ENCODE results near the gene QPRT.
A peak's percentile ranks its signal among the peaks of the same experiment; 100 is the strongest.
"Not testable (repeated sequence)": the region's sequence is repeated elsewhere in the genome, so short reads cannot be mapped to it uniquely, and the experiment has no call there.

The QPRT gene

DNA sequence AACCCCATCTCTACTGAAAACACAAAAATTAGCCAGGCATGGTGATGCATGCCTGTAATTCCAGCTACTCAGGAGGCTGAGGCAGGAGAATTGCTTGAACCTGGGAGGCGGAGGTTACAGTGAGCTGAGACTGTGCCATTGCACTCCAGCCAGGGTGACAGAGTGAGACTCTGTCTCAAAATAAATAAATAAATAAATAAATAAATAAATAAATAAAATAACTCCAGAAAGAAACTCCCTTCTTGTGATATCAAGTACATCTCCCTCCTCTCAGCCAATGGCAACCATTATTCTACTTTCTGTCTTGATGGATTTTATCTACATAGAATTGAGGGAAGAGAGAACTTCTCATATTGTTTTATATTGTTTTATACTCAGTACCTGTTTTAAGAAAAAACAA, 28.2 kb downstream of the QPRT start:
- not testable (repeated sequence) for H3K9me3 ChIP-seq (ENCODE audit: control insufficient read depth, insufficient read depth, low read length); H3K4me3 ChIP-seq (ENCODE audit: low read depth, low read length); H3K9ac ChIP-seq (ENCODE audit: low read depth, low read length); H3K4me1 ChIP-seq (ENCODE audit: control insufficient read depth, insufficient read depth, low read length); H3K27me3 ChIP-seq (ENCODE audit: control insufficient read depth, insufficient read depth, low read length); H3K27ac ChIP-seq (ENCODE audit: low read depth, low read length)
- peaks cover 15% of the 10 kb centered on the region for H3K36me3 ChIP-seq (ENCODE audit: control insufficient read depth, insufficient read depth, low read length)

DNA sequence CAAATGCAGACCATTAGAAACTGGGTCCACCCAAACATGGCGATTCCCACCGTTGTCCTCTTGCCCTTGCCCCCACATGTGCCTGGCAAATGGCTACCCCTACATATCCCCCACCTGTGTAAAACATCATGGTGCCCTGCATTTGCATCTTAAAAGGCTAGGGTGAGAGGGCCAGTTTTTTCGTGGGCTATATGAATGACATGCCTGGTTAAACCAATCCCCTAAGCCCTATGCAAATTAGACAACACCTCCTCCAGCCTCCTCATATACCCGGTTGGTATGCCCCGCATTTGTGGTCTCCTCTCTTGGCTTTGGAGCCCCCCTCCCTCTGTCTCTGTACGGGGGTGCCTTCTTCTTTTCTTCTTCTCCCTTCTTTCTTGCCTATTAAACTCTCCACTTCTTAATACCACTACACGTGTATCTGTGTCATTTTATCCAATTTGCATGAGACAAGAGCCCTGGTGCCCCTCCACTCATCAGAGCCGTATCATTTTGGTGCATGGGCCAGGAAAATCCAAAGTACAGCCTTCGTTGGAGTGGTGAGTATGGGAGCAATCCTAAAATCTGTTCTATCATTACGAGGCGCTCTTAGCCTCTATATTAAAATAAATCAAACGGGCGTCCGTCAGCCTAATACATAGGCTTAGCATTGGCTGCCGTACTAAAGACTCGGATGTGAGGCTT, 30.1 kb downstream of the QPRT start:
- H3K9me3 ChIP-seq (ENCODE audit: control insufficient read depth, insufficient read depth, low read length) = no peaks in the 10 kb centered on the region
- H3K36me3 ChIP-seq (ENCODE audit: control insufficient read depth, insufficient read depth, low read length) = peaks cover 27% of the 10 kb centered on the region
- H3K27me3 ChIP-seq (ENCODE audit: control insufficient read depth, insufficient read depth, low read length) = no peaks in the 10 kb centered on the region
- H3K4me3 ChIP-seq (ENCODE audit: low read depth, low read length) = peak overlapping the region; percentile 79
- peak overlapping the region; percentile 94 for H3K9ac ChIP-seq (ENCODE audit: low read depth, low read length)
- peak overlapping the region; percentile 97 for H3K27ac ChIP-seq (ENCODE audit: low read depth, low read length)
- H3K4me1 ChIP-seq (ENCODE audit: control insufficient read depth, insufficient read depth, low read length) = peaks cover 10% of the 10 kb centered on the region

DNA sequence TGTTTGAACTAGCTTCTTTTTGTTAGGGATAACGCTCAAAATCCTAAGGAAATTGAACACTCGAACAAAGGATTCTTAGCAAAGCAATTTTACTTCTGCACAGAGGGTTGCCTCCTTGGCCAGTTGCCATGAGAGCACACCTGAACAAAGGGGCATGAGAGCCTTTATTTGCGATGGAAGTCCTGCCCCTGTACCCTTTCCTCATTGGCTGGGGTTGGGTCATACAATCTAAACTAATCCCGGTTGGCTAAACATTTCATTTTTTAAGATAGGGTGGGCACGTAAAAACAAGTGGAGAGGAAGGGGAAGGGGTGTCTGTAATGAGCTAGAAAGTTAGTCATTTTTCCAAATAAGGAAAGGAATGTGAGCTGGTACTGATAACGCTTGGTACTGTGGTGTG, 30.7 kb downstream of the QPRT start:
- H3K4me3 ChIP-seq (ENCODE audit: low read depth, low read length) = peak overlapping the region; percentile 79
- H3K27ac ChIP-seq (ENCODE audit: low read depth, low read length) = peak overlapping the region; percentile 97
- peak overlapping the region; percentile 94 for H3K9ac ChIP-seq (ENCODE audit: low read depth, low read length)

DNA sequence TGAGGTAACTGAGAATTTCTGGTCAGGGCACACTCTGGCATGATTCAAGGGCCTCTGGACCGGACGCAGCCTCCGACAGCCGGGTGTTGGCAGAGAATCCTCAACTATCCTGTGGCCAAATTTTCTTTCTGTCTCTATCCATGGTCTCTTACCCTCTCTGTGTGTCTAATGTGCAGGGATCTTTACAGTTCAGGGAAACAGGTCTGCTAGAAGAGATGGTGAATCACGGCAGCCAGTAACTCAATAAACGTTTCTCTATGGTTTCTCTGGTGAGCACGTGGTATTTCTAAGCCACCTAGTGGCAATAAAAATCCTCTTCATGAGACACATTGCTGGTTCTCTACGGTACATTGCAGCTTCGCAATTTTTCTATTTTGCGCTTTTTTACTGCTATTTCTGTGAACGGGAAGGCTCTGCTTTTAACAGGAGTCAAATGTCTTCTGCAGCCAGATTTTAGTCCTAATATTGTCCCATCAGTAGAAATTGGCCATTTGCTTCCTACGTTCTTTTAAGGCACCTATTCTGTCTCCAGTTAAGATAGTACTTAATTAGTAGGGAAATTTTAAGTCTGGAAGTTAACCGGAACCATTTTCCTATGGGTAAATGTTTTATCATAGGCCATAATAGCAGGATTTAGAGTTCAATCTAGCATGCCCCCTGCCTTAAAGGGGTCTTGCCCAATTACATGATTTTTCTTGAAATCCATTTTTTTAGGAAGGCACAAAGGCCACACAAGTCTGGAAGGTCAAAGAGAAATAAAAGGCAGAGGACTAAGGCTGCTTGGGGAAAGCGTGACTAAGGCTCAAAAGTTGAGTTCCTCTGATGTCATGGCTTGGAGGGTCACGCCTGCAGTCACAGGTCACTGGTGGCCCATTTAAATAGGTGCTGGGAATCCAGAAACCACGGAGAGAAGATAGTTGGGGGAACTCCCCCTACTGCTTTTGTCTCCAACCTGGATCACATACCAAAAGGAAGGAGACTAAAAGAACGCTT, 31.5 kb downstream of the QPRT start:
- H3K27me3 ChIP-seq (ENCODE audit: control insufficient read depth, insufficient read depth, low read length) = no peaks in the 10 kb centered on the region
- H3K9ac ChIP-seq (ENCODE audit: low read depth, low read length) = peak overlapping the region; percentile 94
- H3K4me3 ChIP-seq (ENCODE audit: low read depth, low read length) = peak overlapping the region; percentile 79
- no peaks in the 10 kb centered on the region for H3K9me3 ChIP-seq (ENCODE audit: control insufficient read depth, insufficient read depth, low read length)
- H3K36me3 ChIP-seq (ENCODE audit: control insufficient read depth, insufficient read depth, low read length) = peaks cover 41% of the 10 kb centered on the region
- peak overlapping the region; percentile 97 for H3K27ac ChIP-seq (ENCODE audit: low read depth, low read length)
- H3K4me1 ChIP-seq (ENCODE audit: control insufficient read depth, insufficient read depth, low read length) = peaks cover 10% of the 10 kb centered on the region

More for the DNA sequence above, 30.7 kb downstream of the QPRT start:
- not testable (repeated sequence) for H3K27me3 ChIP-seq (ENCODE audit: control insufficient read depth, insufficient read depth, low read length); H3K9me3 ChIP-seq (ENCODE audit: control insufficient read depth, insufficient read depth, low read length)
- Histone ChIP-seq H3K36me3 (ENCODE audit: control insufficient read depth, insufficient read depth, low read length) (peaks cover 32% of the 10 kb centered on the region), H3K4me1 (ENCODE audit: control insufficient read depth, insufficient read depth, low read length) (peaks cover 10% of the 10 kb centered on the region)

DNA sequence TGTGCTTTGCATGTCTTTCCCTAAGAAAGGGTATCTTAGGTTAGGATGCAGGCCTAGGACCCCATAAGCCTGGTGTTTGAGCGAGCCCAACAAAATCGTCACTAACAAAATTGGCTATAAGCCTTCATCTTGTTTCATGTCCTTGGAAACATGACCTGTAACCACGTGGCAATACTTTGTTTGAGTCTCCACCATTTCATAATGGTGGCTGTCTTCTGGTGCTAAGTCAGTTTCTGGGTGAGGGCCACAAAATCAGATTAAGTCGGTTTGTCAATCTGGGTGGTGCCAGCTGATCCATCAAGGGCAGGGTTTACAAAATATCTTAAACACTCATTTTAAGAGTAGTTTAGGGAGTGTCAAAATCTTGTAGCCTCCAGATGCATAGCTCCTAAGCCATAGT, 33.8 kb downstream of the QPRT start:
- Histone ChIP-seq H3K4me1 (ENCODE audit: control insufficient read depth, insufficient read depth, low read length) (peaks cover 10% of the 10 kb centered on the region), H3K36me3 (ENCODE audit: control insufficient read depth, insufficient read depth, low read length) (peaks cover 62% of the 10 kb centered on the region), H3K9me3 (ENCODE audit: control insufficient read depth, insufficient read depth, low read length) (no peaks in the 10 kb centered on the region), H3K9ac (ENCODE audit: low read depth, low read length) (no peak overlapping the region), H3K27ac (ENCODE audit: low read depth, low read length) (peak overlapping the region; percentile 61), H3K27me3 (ENCODE audit: control insufficient read depth, insufficient read depth, low read length) (no peaks in the 10 kb centered on the region), H3K4me3 (ENCODE audit: low read depth, low read length) (peak overlapping the region; percentile 3; the same call in 1 of the 2 replicates)

DNA sequence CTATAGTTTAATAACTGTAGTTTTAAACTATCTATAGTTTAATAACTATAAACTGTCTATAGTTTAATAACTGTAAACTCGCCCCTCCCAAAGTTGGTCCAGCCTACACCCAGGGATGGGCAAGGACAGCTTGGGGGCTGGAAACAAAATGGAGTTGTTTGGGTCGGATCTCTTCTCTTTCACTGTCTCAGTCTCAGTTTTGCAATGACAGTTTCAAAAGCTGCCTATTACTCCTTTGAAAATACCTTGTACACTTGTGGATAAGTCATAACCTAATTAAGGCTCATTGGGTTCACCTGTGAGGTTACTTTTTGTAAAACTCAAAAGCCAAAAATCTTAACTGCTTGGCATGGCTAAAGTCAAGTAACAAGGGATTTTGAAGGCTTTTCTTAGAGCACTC, 35.4 kb downstream of the QPRT start:
- peaks cover 17% of the 10 kb centered on the region for H3K4me1 ChIP-seq (ENCODE audit: control insufficient read depth, insufficient read depth, low read length)

DNA sequence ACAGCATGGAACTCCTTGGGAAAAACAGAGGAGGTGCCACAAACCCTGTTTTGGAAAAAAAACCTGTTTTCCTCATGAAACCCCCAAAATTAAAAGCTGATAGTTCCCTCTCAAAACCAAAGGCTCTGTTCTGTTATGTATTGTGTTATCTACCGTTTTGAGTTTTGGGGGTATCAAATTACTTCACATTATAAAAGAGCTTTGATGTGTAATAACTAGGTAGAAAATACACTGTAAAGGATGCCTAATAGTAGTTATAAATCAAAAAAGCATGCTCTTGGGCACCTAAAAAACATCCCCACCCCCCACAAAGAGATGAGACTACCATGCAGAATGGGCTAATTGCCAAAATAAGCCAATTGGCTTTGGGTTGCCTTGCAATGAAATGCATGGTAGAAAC, 36.0 kb downstream of the QPRT start:
- H3K4me3 ChIP-seq (ENCODE audit: low read depth, low read length) = no peak overlapping the region
- H3K4me1 ChIP-seq (ENCODE audit: control insufficient read depth, insufficient read depth, low read length) = peaks cover 17% of the 10 kb centered on the region
- H3K9ac ChIP-seq (ENCODE audit: low read depth, low read length) = no peak overlapping the region
- peaks cover 68% of the 10 kb centered on the region for H3K36me3 ChIP-seq (ENCODE audit: control insufficient read depth, insufficient read depth, low read length)
- H3K27me3 ChIP-seq (ENCODE audit: control insufficient read depth, insufficient read depth, low read length) = no peaks in the 10 kb centered on the region
- no peaks in the 10 kb centered on the region for H3K9me3 ChIP-seq (ENCODE audit: control insufficient read depth, insufficient read depth, low read length)
- H3K27ac ChIP-seq (ENCODE audit: low read depth, low read length) = no peak overlapping the region

More for the DNA sequence above, 35.4 kb downstream of the QPRT start:
- peaks cover 68% of the 10 kb centered on the region for H3K36me3 ChIP-seq (ENCODE audit: control insufficient read depth, insufficient read depth, low read length)
- H3K4me3 ChIP-seq (ENCODE audit: low read depth, low read length) = no peak overlapping the region
- no peaks in the 10 kb centered on the region for H3K9me3 ChIP-seq (ENCODE audit: control insufficient read depth, insufficient read depth, low read length)
- no peaks in the 10 kb centered on the region for H3K27me3 ChIP-seq (ENCODE audit: control insufficient read depth, insufficient read depth, low read length)
- no peak overlapping the region for H3K9ac ChIP-seq (ENCODE audit: low read depth, low read length)
- no peak overlapping the region for H3K27ac ChIP-seq (ENCODE audit: low read depth, low read length)

DNA sequence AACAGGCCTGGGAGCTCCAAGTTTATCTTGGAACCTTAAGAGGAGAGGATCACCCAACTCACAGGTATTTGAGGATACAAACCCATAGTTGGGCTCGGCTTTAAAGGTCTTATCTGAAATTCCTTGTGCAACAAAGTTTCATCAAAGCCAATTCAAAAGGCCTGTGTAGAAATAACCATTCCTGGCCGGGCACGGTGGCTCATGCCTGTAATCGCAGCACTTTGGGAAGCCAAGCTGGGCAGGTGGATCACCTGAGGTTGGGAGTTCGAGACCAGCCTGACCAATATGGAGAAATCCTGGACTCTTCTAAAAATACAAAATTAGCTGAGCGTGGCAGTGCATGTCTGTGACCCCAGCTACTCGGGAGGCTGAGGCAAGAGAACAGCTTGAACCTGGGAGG, 38.1 kb downstream of the QPRT start:
- Histone ChIP-seq H3K36me3 (ENCODE audit: control insufficient read depth, insufficient read depth, low read length) (peaks cover 54% of the 10 kb centered on the region), H3K27me3 (ENCODE audit: control insufficient read depth, insufficient read depth, low read length) (no peaks in the 10 kb centered on the region), H3K4me1 (ENCODE audit: control insufficient read depth, insufficient read depth, low read length) (peaks cover 17% of the 10 kb centered on the region), H3K9ac (ENCODE audit: low read depth, low read length) (no peak overlapping the region), H3K9me3 (ENCODE audit: control insufficient read depth, insufficient read depth, low read length) (no peaks in the 10 kb centered on the region), H3K4me3 (ENCODE audit: low read depth, low read length) (no peak overlapping the region), H3K27ac (ENCODE audit: low read depth, low read length) (no peak overlapping the region)

DNA sequence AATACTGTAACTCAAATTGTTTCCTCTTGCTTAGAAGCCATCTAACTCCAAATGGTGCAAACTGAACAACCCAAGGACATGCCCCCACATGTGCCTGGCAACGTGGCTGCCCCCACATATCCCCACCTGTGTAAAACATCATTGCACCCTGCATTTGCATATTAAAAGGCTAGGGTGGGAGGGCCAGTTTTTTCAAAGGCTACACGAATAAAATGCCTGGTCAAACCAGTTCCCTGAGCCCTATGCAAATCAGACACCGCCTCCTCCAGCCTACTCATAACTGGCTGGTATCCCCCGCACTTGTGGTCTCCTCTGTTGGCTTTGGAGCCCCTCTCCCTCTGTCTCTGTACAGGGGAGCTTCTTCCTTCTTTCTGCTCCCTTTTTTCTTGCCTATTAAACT, 40.1 kb downstream of the QPRT start:
- Histone ChIP-seq H3K4me1 (ENCODE audit: control insufficient read depth, insufficient read depth, low read length) (peaks cover 9% of the 10 kb centered on the region), H3K9ac (ENCODE audit: low read depth, low read length) (no peak overlapping the region), H3K27ac (ENCODE audit: low read depth, low read length) (no peak overlapping the region), H3K27me3 (ENCODE audit: control insufficient read depth, insufficient read depth, low read length) (no peaks in the 10 kb centered on the region), H3K9me3 (ENCODE audit: control insufficient read depth, insufficient read depth, low read length) (no peaks in the 10 kb centered on the region), H3K36me3 (ENCODE audit: control insufficient read depth, insufficient read depth, low read length) (peaks cover 53% of the 10 kb centered on the region), H3K4me3 (ENCODE audit: low read depth, low read length) (no peak overlapping the region)

DNA sequence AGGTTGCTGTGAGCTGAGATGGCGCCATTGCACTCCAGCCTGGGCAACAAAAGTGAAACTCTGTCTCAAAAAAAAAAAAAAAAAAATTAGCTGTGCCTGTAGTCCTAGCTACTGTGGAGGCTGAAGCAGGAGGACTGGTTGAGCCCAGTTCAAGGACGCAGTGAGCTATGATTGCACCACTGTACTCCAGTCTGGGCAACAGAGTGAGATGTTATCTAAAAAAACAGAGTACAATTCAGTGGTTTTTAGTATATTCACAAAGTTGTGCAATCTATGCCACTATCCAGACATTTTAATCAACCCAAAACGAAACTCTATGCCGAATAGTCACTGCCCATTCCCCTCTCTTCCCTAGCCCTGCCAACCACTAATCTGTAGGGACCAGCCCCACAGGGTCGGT, 41.7 kb downstream of the QPRT start:
- H3K27ac ChIP-seq (ENCODE audit: low read depth, low read length) = no peak overlapping the region
- no peak overlapping the region for H3K4me3 ChIP-seq (ENCODE audit: low read depth, low read length)
- peaks cover 9% of the 10 kb centered on the region for H3K4me1 ChIP-seq (ENCODE audit: control insufficient read depth, insufficient read depth, low read length)
- H3K36me3 ChIP-seq (ENCODE audit: control insufficient read depth, insufficient read depth, low read length) = peaks cover 54% of the 10 kb centered on the region
- H3K9ac ChIP-seq (ENCODE audit: low read depth, low read length) = no peak overlapping the region
- no peaks in the 10 kb centered on the region for H3K9me3 ChIP-seq (ENCODE audit: control insufficient read depth, insufficient read depth, low read length)
- no peaks in the 10 kb centered on the region for H3K27me3 ChIP-seq (ENCODE audit: control insufficient read depth, insufficient read depth, low read length)

Measured in HUES48 (cell line).